GM18520 (cell line): ENCODE measurements around the gene MBOAT7.
A peak's percentile ranks its signal among the peaks of the same experiment; 100 is the strongest.

Source experiments
- ATAC-seq: cut with Tn5 transposase; IDR thresholded peaks from one replicate; pipeline ENCODE4 v1.9.1; 2021; ENCODE audit not compliant: unreplicated experiment

The MBOAT7 gene

GRCh38 chr19:54165222-54165621 lies 24.2 kb downstream of the MBOAT7 start:
- ATAC-seq, result no peak

GRCh38 chr19:54164369-54165068 lies 24.9 kb downstream of the MBOAT7 start:
- no peak for ATAC-seq

- ATAC-seq, result no peak
Observed at GRCh38 chr19:54162884-54163283, 26.5 kb downstream of the MBOAT7 start.

GRCh38 chr19:54162241-54162805 lies 27.1 kb downstream of the MBOAT7 start:
- no peak for ATAC-seq

GRCh38 chr19:54160854-54161253 lies 28.5 kb downstream of the MBOAT7 start:
- no peak for ATAC-seq

- ATAC-seq, result no peak
Observed at GRCh38 chr19:54160182-54160811, 29.1 kb downstream of the MBOAT7 start.

- ATAC-seq, result peak; percentile 89
Observed at GRCh38 chr19:54159352-54160181, 29.8 kb downstream of the MBOAT7 start, which contains the start of gene LENG1. Gene LENG1 (minus strand): TSS chr19:54159721. CDS start chr19:54159695, 26 bp downstream.

GRCh38 chr19:54158812-54159351 lies 30.5 kb downstream of the MBOAT7 start:
- no peak for ATAC-seq

GRCh38 chr19:54156953-54157352 lies 32.4 kb downstream of the MBOAT7 start:
- ATAC-seq, result no peak

- no peak for ATAC-seq
Observed at GRCh38 chr19:54156490-54156889, 32.9 kb downstream of the MBOAT7 start.

GRCh38 chr19:54155694-54156093 lies 33.7 kb downstream of the MBOAT7 start:
- ATAC-seq, result no peak

GRCh38 chr19:54154603-54155345 lies 34.6 kb downstream of the MBOAT7 start:
- ATAC-seq, result no peak

GRCh38 chr19:54153731-54154326 lies 35.6 kb downstream of the MBOAT7 start:
- ATAC-seq, result no peak

GRCh38 chr19:54152878-54153524 lies 36.4 kb downstream of the MBOAT7 start:
- ATAC-seq, result no peak

- no peak for ATAC-seq
Observed at GRCh38 chr19:54152267-54152666, 37.1 kb downstream of the MBOAT7 start.

GRCh38 chr19:54151362-54152035 lies 37.9 kb downstream of the MBOAT7 start:
- ATAC-seq, result no peak

- ATAC-seq, result no peak
Observed at GRCh38 chr19:54149021-54149812, 40.2 kb downstream of the MBOAT7 start.

GRCh38 chr19:54148158-54148557 lies 41.2 kb downstream of the MBOAT7 start:
- ATAC-seq, result no peak
